SK-N-SH treated with all-trans-retinoic acid at 6 μM for 48 hours (cell line): ENCODE measurements around the gene USP6NL.
"Not testable (repeated sequence)": the region's sequence is repeated elsewhere in the genome, so short reads cannot be mapped to it uniquely, and the experiment has no call there.

ENCODE experiments used
- ATAC-seq: fragments of 200-7000 bp; cut with Tn5 transposase; 3 replicates; pipeline ENCODE4 v1.9.1; 2020; ENCODE audit warnings: mild to moderate bottlenecking, moderate library complexity
- BACH2 ChIP-seq: fragments of 250-450 bp; sonication (Bioruptor Pico); IDR thresholded peaks from 2 replicates; pipeline ENCODE4 v1.9.0; 2021; ENCODE audit warnings: mild to moderate bottlenecking, borderline replicate concordance
- CSDC2 ChIP-seq: fragments of 250-450 bp; sonication (Bioruptor Pico); IDR thresholded peaks from 2 replicates; pipeline ENCODE4 v1.5.0; 2020; ENCODE audit warnings: mild to moderate bottlenecking, moderate library complexity
- ESRRG ChIP-seq: fragments of 250-450 bp; sonication (Bioruptor Pico); IDR thresholded peaks from 2 replicates; pipeline ENCODE4 v1.6.1; 2021; ENCODE audit warnings: mild to moderate bottlenecking
- GLIS3 ChIP-seq: fragments of 250-450 bp; sonication (Bioruptor Pico); IDR thresholded peaks from 2 replicates; pipeline ENCODE4 v1.5.0; 2020; ENCODE audit warnings: mild to moderate bottlenecking, moderate library complexity
- ISL1 ChIP-seq: fragments of 250-450 bp; sonication (Bioruptor Pico); IDR thresholded peaks from 2 replicates; pipeline ENCODE4 v2.1.2; 2022; ENCODE audit warnings: mild to moderate bottlenecking, moderate library complexity
- OSR1 ChIP-seq: fragments of 250-450 bp; sonication (Bioruptor Pico); IDR thresholded peaks from 2 replicates; pipeline ENCODE4 v1.8.0; 2022; ENCODE audit warnings: moderate library complexity, mild to moderate bottlenecking, inconsistent platforms
- PPARA ChIP-seq: fragments of 250-450 bp; sonication (Bioruptor Pico); IDR thresholded peaks from 2 replicates; pipeline ENCODE4 v1.5.0; 2020; ENCODE audit warnings: mild to moderate bottlenecking, borderline replicate concordance
- RARB ChIP-seq: fragments of 250-450 bp; sonication (Bioruptor Pico); IDR thresholded peaks from 2 replicates; pipeline ENCODE4 v1.8.0; 2021; ENCODE audit warnings: mild to moderate bottlenecking, moderate library complexity
- SNAI2 ChIP-seq: fragments of 250-450 bp; sonication (Bioruptor Pico); IDR thresholded peaks from 2 replicates; pipeline ENCODE4 v1.5.0; 2020; ENCODE audit warnings: mild to moderate bottlenecking, moderate library complexity
- TCF4 ChIP-seq: fragments of 250-450 bp; sonication (Bioruptor Pico); IDR thresholded peaks from 2 replicates; pipeline ENCODE4 v1.8.0; 2021; ENCODE audit warnings: mild to moderate bottlenecking, moderate library complexity, borderline replicate concordance
- TOX ChIP-seq: fragments of 250-450 bp; sonication (Bioruptor Pico); IDR thresholded peaks from 2 replicates; pipeline ENCODE4 v1.8.0; 2021; ENCODE audit warnings: mild to moderate bottlenecking, moderate library complexity, borderline replicate concordance
- ZC3H10 ChIP-seq: fragments of 250-450 bp; sonication (Bioruptor Pico); IDR thresholded peaks from 2 replicates; pipeline ENCODE4 v1.5.1; 2021; ENCODE audit warnings: mild to moderate bottlenecking, moderate library complexity
- ZFP3 ChIP-seq: fragments of 250-450 bp; sonication (Bioruptor Pico); IDR thresholded peaks from 2 replicates; pipeline ENCODE4 v1.5.0; 2020; ENCODE audit warnings: mild to moderate bottlenecking, moderate library complexity
- ZFP30 ChIP-seq: fragments of 450-650 bp; formaldehyde crosslinking; IDR thresholded peaks from 2 replicates; pipeline ENCODE4 v1.5.0; 2022; ENCODE audit warnings: mild to moderate bottlenecking, moderate library complexity
- ZNF565 ChIP-seq: fragments of 450-650 bp; formaldehyde crosslinking; conservative IDR thresholded peaks from 2 replicates; pipeline ENCODE4 v1.5.0; 2020; ENCODE audit warnings: low read depth, mild to moderate bottlenecking, moderate library complexity
- ZNF70 ChIP-seq: fragments of 450-650 bp; formaldehyde crosslinking; IDR thresholded peaks from 2 replicates; pipeline ENCODE4 v1.5.0; 2020; ENCODE audit warnings: mild to moderate bottlenecking, moderate library complexity
- ZNF8 ChIP-seq: fragments of 450-650 bp; formaldehyde crosslinking; IDR thresholded peaks from 2 replicates; pipeline ENCODE4 v1.5.0; 2020; ENCODE audit warnings: mild to moderate bottlenecking, moderate library complexity
- TF ChIP-seq, protein P1 (sequence below): fragments of 250-450 bp; sonication (Bioruptor Pico); IDR thresholded peaks from 2 replicates; pipeline ENCODE4 v1.8.0; 2020; ENCODE audit warnings: mild to moderate bottlenecking, moderate library complexity, borderline replicate concordance
- TF ChIP-seq, protein P2 (sequence below): fragments of 250-450 bp; sonication (Bioruptor Pico); IDR thresholded peaks from 2 replicates; pipeline ENCODE4 v1.5.1; 2021; ENCODE audit warnings: mild to moderate bottlenecking, moderate library complexity
- TF ChIP-seq, protein P3 (sequence below): fragments of 250-450 bp; sonication (Bioruptor Pico); IDR thresholded peaks from 2 replicates; pipeline ENCODE4 v1.5.0; 2020; ENCODE audit warnings: mild to moderate bottlenecking, moderate library complexity
- TF ChIP-seq, protein P4 (sequence below): fragments of 250-450 bp; sonication (Bioruptor Pico); IDR thresholded peaks from 2 replicates; pipeline ENCODE4 v1.8.0; 2021; ENCODE audit warnings: low read depth, mild to moderate bottlenecking, moderate library complexity, borderline replicate concordance
- TF ChIP-seq, protein P5 (sequence below): fragments of 250-450 bp; sonication (Bioruptor Pico); IDR thresholded peaks from 2 replicates; pipeline ENCODE4 v1.5.1; 2020; ENCODE audit warnings: low read depth, mild to moderate bottlenecking, moderate library complexity

The USP6NL gene

DNA sequence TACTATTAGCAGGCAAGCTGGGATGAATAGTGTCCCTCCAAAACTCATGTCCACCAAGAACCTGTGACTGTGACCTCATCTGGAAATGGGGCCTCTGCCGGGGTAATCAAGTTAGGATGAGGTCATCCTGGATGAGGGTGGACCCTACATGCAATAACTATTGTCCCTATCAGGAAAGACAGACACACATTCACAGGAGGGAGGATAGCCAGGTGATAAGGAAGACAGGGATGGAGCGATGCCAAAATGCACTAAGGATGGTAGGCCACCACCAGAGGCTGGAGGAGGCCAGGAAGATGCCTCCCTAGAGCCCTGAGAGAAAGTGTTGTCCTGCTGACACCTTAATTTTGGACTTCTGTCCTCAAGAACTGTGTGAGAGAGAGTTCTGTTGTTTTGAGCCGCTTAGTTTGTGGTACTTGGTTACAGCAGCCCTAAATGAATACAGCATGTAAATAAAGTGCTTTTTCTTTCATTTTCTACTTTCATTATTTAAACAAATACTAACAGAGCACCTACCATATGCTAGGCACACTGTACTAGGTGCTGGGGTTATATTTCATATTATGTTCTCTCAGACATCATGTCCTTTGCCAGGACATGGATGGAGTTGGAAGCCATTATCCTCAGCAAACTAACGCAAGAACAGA is 111.9 kb downstream of the USP6NL start:
- TF ChIP-seq ISL1 (CRISPR knock-in tag), result no peak
- no peak for TF ChIP-seq BACH2 (CRISPR knock-in tag)
- no peak for TF ChIP-seq PPARA
- no peak for TF ChIP-seq ZNF70 (CRISPR knock-in tag)
- no peak for TF ChIP-seq TCF4 (CRISPR knock-in tag)
- TF ChIP-seq SNAI2 (CRISPR knock-in tag), result no peak
- TF ChIP-seq ZNF8 (CRISPR knock-in tag), result no peak
- no peak for TF ChIP-seq GLIS3 (CRISPR knock-in tag)
- TF ChIP-seq, protein P1, sequence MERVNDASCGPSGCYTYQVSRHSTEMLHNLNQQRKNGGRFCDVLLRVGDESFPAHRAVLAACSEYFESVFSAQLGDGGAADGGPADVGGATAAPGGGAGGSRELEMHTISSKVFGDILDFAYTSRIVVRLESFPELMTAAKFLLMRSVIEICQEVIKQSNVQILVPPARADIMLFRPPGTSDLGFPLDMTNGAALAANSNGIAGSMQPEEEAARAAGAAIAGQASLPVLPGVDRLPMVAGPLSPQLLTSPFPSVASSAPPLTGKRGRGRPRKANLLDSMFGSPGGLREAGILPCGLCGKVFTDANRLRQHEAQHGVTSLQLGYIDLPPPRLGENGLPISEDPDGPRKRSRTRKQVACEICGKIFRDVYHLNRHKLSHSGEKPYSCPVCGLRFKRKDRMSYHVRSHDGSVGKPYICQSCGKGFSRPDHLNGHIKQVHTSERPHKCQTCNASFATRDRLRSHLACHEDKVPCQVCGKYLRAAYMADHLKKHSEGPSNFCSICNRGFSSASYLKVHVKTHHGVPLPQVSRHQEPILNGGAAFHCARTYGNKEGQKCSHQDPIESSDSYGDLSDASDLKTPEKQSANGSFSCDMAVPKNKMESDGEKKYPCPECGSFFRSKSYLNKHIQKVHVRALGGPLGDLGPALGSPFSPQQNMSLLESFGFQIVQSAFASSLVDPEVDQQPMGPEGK (CRISPR knock-in tag), result no peak
- TF ChIP-seq ZFP30 (CRISPR knock-in tag), result no peak
- no peak for TF ChIP-seq CSDC2 (CRISPR knock-in tag)
- TF ChIP-seq ZC3H10 (CRISPR knock-in tag), result no peak
- no peak for ATAC-seq

DNA sequence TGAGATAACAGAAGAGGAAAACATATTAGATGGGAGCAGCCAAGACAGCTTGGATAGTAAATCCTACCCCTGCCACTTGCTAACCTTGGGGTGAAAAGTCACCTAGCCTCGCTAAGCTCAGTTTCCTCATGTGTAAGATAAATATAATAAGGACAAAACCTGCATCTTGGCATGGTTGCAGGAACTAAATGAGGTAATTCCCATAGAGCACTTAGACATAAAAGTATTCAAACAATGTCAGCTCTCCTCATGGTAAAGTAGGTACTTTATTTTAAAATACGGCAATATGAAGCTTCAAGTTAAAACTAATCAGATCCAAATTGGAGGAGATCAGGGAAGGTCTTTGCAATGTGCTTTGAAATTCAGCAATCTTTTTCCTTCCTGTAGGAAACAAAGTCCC is 113.1 kb downstream of the USP6NL start:
- TF ChIP-seq ZFP30 (CRISPR knock-in tag), result no peak
- TF ChIP-seq, protein P2, sequence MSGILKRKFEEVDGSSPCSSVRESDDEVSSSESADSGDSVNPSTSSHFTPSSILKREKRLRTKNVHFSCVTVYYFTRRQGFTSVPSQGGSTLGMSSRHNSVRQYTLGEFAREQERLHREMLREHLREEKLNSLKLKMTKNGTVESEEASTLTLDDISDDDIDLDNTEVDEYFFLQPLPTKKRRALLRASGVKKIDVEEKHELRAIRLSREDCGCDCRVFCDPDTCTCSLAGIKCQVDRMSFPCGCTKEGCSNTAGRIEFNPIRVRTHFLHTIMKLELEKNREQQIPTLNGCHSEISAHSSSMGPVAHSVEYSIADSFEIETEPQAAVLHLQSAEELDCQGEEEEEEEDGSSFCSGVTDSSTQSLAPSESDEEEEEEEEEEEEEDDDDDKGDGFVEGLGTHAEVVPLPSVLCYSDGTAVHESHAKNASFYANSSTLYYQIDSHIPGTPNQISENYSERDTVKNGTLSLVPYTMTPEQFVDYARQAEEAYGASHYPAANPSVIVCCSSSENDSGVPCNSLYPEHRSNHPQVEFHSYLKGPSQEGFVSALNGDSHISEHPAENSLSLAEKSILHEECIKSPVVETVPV (CRISPR knock-in tag), result no peak
- TF ChIP-seq ZNF8 (CRISPR knock-in tag), result no peak
- TF ChIP-seq, protein P3, sequence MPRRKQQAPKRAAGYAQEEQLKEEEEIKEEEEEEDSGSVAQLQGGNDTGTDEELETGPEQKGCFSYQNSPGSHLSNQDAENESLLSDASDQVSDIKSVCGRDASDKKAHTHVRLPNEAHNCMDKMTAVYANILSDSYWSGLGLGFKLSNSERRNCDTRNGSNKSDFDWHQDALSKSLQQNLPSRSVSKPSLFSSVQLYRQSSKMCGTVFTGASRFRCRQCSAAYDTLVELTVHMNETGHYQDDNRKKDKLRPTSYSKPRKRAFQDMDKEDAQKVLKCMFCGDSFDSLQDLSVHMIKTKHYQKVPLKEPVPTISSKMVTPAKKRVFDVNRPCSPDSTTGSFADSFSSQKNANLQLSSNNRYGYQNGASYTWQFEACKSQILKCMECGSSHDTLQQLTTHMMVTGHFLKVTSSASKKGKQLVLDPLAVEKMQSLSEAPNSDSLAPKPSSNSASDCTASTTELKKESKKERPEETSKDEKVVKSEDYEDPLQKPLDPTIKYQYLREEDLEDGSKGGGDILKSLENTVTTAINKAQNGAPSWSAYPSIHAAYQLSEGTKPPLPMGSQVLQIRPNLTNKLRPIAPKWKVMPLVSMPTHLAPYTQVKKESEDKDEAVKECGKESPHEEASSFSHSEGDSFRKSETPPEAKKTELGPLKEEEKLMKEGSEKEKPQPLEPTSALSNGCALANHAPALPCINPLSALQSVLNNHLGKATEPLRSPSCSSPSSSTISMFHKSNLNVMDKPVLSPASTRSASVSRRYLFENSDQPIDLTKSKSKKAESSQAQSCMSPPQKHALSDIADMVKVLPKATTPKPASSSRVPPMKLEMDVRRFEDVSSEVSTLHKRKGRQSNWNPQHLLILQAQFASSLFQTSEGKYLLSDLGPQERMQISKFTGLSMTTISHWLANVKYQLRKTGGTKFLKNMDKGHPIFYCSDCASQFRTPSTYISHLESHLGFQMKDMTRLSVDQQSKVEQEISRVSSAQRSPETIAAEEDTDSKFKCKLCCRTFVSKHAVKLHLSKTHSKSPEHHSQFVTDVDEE (CRISPR knock-in tag), result no peak
- no peak for TF ChIP-seq ZC3H10 (CRISPR knock-in tag)
- ATAC-seq, result no peak

DNA sequence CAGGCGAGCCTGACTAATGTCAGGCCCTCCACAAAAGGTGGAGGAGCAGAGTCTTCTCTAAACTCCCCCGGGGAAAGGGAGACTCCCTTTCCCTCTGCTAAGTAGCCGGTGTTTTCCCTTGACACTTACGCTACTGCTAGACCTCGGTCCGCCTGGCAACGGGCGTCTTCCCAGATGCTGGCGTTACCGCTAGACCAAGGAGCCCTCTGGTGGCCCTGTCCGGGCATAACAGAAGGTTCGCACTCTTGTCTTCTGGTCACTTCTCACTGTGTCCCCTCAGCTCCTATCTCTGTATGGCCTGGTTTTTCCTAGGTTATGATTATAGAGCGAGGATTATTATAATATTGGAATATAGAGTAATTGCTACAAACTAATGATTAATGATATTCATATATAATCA is 116.5 kb downstream of the USP6NL start:
- ATAC-seq, result not testable (repeated sequence)

DNA sequence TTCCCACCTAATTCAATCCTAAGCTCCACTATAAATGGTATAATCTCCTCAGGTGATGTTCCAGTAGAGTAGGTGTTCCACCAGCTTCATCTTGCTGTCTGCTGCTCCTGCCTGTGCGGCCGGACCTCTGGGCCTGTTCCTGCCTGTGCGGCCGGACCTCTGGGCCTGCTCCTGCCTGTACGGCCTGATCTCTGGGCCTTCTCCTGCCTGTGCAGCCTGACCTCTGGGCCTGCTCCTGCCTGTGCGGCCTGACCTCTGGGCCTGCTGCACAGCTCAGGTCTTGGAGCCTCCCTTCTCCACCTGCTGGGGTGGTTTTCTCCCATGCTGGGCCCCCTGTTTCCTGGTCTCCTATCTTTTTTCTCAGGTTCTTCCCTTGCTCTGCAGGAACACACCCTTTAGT is 117.8 kb downstream of the USP6NL start:
- ATAC-seq, result no peak
- no peak for TF ChIP-seq ZFP3
- no peak for TF ChIP-seq ZFP30 (CRISPR knock-in tag)
- no peak for TF ChIP-seq ZNF565 (CRISPR knock-in tag)
- no peak for TF ChIP-seq ESRRG (CRISPR knock-in tag)
- no peak for TF ChIP-seq CSDC2 (CRISPR knock-in tag)
- no peak for TF ChIP-seq OSR1 (CRISPR knock-in tag)
- TF ChIP-seq RARB (CRISPR knock-in tag), result no peak
- TF ChIP-seq ZNF8 (CRISPR knock-in tag), result no peak
- TF ChIP-seq SNAI2 (CRISPR knock-in tag), result no peak
- TF ChIP-seq, protein P4, sequence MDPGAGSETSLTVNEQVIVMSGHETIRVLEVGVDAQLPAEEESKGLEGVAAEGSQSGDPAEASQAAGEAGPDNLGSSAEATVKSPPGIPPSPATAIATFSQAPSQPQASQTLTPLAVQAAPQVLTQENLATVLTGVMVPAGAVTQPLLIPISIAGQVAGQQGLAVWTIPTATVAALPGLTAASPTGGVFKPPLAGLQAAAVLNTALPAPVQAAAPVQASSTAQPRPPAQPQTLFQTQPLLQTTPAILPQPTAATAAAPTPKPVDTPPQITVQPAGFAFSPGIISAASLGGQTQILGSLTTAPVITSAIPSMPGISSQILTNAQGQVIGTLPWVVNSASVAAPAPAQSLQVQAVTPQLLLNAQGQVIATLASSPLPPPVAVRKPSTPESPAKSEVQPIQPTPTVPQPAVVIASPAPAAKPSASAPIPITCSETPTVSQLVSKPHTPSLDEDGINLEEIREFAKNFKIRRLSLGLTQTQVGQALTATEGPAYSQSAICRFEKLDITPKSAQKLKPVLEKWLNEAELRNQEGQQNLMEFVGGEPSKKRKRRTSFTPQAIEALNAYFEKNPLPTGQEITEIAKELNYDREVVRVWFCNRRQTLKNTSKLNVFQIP (CRISPR knock-in tag), result no peak
- no peak for TF ChIP-seq PPARA
- TF ChIP-seq ZNF70 (CRISPR knock-in tag), result no peak
- TF ChIP-seq, protein P1 (CRISPR knock-in tag), result no peak
- TF ChIP-seq, protein P5, sequence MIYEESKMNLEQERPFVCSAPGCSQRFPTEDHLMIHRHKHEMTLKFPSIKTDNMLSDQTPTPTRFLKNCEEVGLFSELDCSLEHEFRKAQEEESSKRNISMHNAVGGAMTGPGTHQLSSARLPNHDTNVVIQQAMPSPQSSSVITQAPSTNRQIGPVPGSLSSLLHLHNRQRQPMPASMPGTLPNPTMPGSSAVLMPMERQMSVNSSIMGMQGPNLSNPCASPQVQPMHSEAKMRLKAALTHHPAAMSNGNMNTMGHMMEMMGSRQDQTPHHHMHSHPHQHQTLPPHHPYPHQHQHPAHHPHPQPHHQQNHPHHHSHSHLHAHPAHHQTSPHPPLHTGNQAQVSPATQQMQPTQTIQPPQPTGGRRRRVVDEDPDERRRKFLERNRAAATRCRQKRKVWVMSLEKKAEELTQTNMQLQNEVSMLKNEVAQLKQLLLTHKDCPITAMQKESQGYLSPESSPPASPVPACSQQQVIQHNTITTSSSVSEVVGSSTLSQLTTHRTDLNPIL (CRISPR knock-in tag), result no peak
- TF ChIP-seq ISL1 (CRISPR knock-in tag), result no peak
- TF ChIP-seq, protein P2 (CRISPR knock-in tag), result no peak
- TF ChIP-seq TOX (CRISPR knock-in tag), result no peak
- TF ChIP-seq GLIS3 (CRISPR knock-in tag), result no peak
- no peak for TF ChIP-seq BACH2 (CRISPR knock-in tag)
- TF ChIP-seq, all 23 proteins: peak for 0
